Activated CD4-positive, alpha-beta T cell treated with anti-CD3 and anti-CD28 coated beads, Interleukin-2, amount 10 ng/mL, durations not matched to agents 7 days and 5 days (primary cell): ENCODE measurements around the gene VEGFB. TPM values are rescaled to one million over a fixed set of nuclear protein-coding genes. Genes with fewer than 3 reads are reported as not detected.

Experiments
- CTCF ChIA-PET: fragments of 350-600 bp; sonication (Branson Sonifier 250); formaldehyde crosslinking; loops from one replicate; lab custom pipeline; 2021; ENCODE audit warnings: antibody characterized with exemption; lab: Charles Lee
- POLR2A ChIA-PET: fragments of 350-600 bp; sonication (Branson Sonifier 250); formaldehyde crosslinking; loops from one replicate; lab custom pipeline; 2021; ENCODE audit warnings: antibody characterized with exemption; lab: Charles Lee
- DNase-seq: peaks from one replicate; pipeline ENCODE4 v3.0.0-alpha.2; 2020
- H3K27ac Mint-ChIP-seq: one replicate; pipeline ENCODE4 v1.8.0; 2021; ENCODE audit warnings: mild to moderate bottlenecking, moderate library complexity, mixed read lengths
- H3K27me3 Mint-ChIP-seq: one replicate; pipeline ENCODE4 v1.8.0; 2021; ENCODE audit warnings: mixed read lengths
- H3K36me3 Mint-ChIP-seq: one replicate; pipeline ENCODE4 v1.8.0; 2021; ENCODE audit warnings: low read depth, mixed read lengths
- H3K4me1 Mint-ChIP-seq: one replicate; pipeline ENCODE4 v1.8.0; 2021; ENCODE audit warnings: mixed read lengths
- H3K4me3 Mint-ChIP-seq: one replicate; pipeline ENCODE4 v1.8.0; 2021; ENCODE audit warnings: mild to moderate bottlenecking, moderate library complexity, mixed read lengths
- H3K9me3 Mint-ChIP-seq: one replicate; pipeline ENCODE4 v1.8.0; 2021; ENCODE audit warnings: mixed read lengths
- total RNA-seq, 2 experiments: library from RNA; stranded (reverse); gene quantifications; one replicate each; pipeline ENCODE4 v1.2.3, GENCODE V29; 2021

VEGFB gene
- total RNA-seq, 2 experiments from 2014 or later = 51.1 to 60.3 TPM

DNA sequence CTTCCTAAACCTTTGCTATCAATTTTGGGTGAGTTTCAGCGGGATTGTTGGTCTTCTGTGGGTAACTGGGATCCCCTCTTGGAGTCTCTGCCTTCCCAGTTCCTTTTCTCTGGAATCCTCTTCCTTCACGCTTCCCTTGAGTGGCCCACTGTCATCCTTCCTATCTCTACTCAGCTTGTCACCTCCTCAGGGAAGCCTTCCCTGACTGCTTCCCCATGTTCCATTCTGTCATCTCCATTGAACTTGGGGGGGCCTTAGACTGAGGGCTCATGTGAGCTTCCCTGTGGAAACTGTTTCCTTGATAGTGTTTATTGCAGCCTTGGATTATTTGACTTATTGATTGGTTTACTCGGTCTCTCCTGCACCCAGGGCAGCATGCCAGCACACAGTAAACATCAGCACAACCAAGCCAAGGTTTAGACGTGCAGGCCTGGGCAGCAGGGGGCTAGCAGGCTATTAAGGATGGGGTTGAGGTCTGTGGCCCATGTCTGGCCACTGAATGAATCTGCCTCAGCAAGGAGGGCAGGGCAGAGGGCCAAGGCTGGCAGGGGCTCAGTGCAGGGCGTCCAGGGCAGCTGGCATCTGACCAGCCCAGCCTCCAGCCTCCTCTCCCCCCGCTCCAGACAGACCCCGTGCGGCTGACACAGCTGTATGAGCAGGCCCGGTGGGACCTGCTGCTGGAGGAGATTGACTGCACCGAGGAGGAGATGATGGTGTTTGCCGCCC lies 15.6 kb upstream of the VEGFB start:
- DNase-seq = no peak
- no peaks in the 10 kb centered on the region for H3K9me3 Mint-ChIP-seq
- H3K27me3 Mint-ChIP-seq = no peaks in the 10 kb centered on the region
- H3K4me1 Mint-ChIP-seq = peaks cover 9% of the 10 kb centered on the region
- H3K36me3 Mint-ChIP-seq = peaks cover 26% of the 10 kb centered on the region
- ChIA-PET POLR2A (no interaction called here), CTCF (interaction anchor here (0.9 to 2.8 kb wide), 9 partner anchors 8 to 86 kb away, joined by 3 to 10 read pairs (median 3); partner anchors contain the start of genes DNAJC4 and ESRRA)
- H3K27ac Mint-ChIP-seq = peak overlapping the region; percentile 64
- no peak overlapping the region for H3K4me3 Mint-ChIP-seq

DNA sequence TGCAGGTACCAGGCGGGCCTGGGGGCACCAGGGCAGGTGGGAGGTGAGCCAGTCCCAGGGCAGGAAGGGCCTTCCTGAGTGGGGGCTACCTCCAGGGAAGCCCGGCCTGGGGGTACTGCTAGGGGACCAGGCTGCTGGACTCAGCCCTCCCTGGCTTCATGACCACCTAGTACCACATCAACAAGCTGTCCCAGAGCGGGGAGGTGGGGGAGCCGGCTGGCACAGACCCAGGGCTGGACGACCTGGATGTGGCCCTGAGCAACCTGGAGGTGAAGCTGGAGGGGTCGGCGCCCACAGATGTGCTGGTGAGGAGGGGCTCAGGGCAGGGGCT lies 15.1 kb upstream of the VEGFB start:
- Mint-ChIP-seq H3K27ac (peak overlapping the region; percentile 64), H3K9me3 (no peaks in the 10 kb centered on the region), H3K36me3 (peaks cover 25% of the 10 kb centered on the region), H3K4me3 (no peak overlapping the region), H3K4me1 (peaks cover 10% of the 10 kb centered on the region), H3K27me3 (no peaks in the 10 kb centered on the region)
- ChIA-PET CTCF (interaction anchor here (0.9 to 2.8 kb wide), 7 partner anchors 9 to 41 kb away, joined by 3 to 10 read pairs (median 3); partner anchors contain the start of gene DNAJC4), POLR2A (no interaction called here)
- no peak for DNase-seq

DNA sequence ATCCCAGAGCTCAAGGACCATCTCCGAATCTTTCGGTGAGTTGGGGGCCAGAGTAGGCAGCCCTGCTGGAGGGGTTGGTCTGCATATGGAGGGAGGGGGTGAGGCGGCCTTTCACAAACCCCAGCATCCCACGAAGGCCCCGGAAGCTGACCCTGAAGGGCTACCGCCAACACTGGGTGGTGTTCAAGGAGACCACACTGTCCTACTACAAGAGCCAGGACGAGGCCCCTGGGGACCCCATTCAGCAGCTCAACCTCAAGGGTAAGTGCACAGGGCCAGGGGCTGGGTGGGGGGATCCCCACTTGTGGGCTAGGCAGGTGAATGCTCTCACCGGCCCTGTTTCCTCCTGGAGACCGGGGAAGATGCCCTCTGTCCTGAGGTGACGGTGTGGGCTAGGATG lies 14.6 kb upstream of the VEGFB start:
- H3K36me3 Mint-ChIP-seq = peaks cover 21% of the 10 kb centered on the region
- CTCF ChIA-PET = interaction anchor here (0.9 to 1.6 kb wide), 6 partner anchors 9 to 85 kb away, joined by 3 to 5 read pairs (median 3); partner anchors contain the start of gene DNAJC4
- POLR2A ChIA-PET = no interaction called here

DNA sequence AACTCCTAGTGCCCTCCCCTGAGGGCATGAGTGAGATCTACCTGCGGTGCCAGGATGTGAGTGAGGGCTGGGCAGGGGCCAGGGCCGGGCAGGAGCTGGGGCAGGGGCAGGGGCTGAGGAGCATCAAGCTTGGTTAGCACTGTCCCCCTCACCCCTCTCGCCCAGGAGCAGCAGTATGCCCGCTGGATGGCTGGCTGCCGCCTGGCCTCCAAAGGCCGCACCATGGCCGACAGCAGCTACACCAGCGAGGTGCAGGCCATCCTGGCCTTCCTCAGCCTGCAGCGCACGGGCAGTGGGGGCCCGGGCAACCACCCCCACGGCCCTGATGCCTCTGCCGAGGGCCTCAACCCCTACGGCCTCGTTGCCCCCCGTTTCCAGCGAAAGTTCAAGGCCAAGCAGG lies 14.1 kb upstream of the VEGFB start:
- H3K36me3 Mint-ChIP-seq = peaks cover 16% of the 10 kb centered on the region
- no peaks in the 10 kb centered on the region for H3K9me3 Mint-ChIP-seq
- H3K27me3 Mint-ChIP-seq = no peaks in the 10 kb centered on the region
- POLR2A ChIA-PET = no interaction called here
- H3K4me3 Mint-ChIP-seq = no peak overlapping the region
- no peak for DNase-seq
- H3K4me1 Mint-ChIP-seq = peaks cover 12% of the 10 kb centered on the region
- CTCF ChIA-PET = interaction anchor here (1.1 to 1.4 kb wide), 2 partner anchors 13 to 84 kb away, joined by 3 to 5 read pairs; no protein-coding TSS in a partner anchor
- H3K27ac Mint-ChIP-seq = no peak overlapping the region

More for the DNA sequence above, 14.6 kb upstream of the VEGFB start:
- no peak overlapping the region for H3K4me3 Mint-ChIP-seq
- no peak overlapping the region for H3K27ac Mint-ChIP-seq
- no peaks in the 10 kb centered on the region for H3K27me3 Mint-ChIP-seq
- H3K4me1 Mint-ChIP-seq = peaks cover 11% of the 10 kb centered on the region
- no peak for DNase-seq
- no peaks in the 10 kb centered on the region for H3K9me3 Mint-ChIP-seq

DNA sequence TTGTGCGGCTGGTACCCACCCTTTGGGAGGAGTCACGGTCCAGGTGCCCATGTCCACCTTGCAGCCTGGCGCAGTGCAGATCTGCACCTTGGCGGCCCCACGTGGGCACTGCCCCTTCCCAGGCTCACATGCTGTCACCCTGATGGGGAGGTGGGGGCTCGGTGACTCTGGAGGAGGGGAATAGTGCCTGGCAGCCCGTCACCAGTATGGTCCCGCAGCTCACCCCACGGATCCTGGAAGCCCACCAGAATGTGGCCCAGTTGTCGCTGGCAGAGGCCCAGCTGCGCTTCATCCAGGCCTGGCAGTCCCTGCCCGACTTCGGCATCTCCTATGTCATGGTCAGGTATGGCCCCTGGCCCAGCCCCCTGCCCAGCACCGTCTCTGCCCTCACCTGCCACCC lies 13.6 kb upstream of the VEGFB start:
- H3K36me3 Mint-ChIP-seq = peaks cover 15% of the 10 kb centered on the region
- H3K4me1 Mint-ChIP-seq = peaks cover 14% of the 10 kb centered on the region
- no peak overlapping the region for H3K4me3 Mint-ChIP-seq
- ChIA-PET CTCF (interaction anchor here (0.6 to 1.1 kb wide), 2 partner anchors 12 to 84 kb away, joined by 3 read pairs; no protein-coding TSS in a partner anchor), POLR2A (no interaction called here)
- no peak for DNase-seq
- no peaks in the 10 kb centered on the region for H3K9me3 Mint-ChIP-seq
- H3K27ac Mint-ChIP-seq = no peak overlapping the region
- H3K27me3 Mint-ChIP-seq = no peaks in the 10 kb centered on the region

DNA sequence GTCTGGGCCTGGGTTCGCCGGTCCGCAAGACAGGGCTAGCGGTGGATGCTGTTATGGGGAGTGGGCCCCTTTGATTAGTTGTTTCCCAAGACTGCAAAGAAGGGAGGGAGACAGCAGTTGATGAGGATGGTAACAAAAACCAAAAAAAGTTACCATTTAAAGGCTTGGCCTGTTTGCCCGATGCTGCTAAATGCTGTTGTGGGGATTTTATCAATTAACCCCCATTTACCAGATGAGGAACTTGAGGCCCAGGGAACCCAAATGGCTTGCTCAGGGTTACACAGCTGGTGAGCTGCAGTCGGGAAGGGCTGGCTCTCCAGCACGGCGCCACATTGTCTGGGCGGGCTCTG lies 11.8 kb upstream of the VEGFB start:
- Mint-ChIP-seq H3K36me3 (peaks cover 11% of the 10 kb centered on the region), H3K27me3 (no peaks in the 10 kb centered on the region), H3K27ac (no peak overlapping the region), H3K4me1 (peaks cover 20% of the 10 kb centered on the region), H3K9me3 (no peaks in the 10 kb centered on the region), H3K4me3 (no peak overlapping the region)
- CTCF ChIA-PET = interaction anchor here (1.1 to 9.2 kb wide), 3 partner anchors 10 to 108 kb away, joined by 5 to 94 read pairs (median 7); partner anchors contain the start of gene FERMT3
- no peak for DNase-seq
- POLR2A ChIA-PET = interaction anchor here (0.6 kb wide), 1 partner anchor 31 kb away, joined by 3 read pairs; no protein-coding TSS in a partner anchor

DNA sequence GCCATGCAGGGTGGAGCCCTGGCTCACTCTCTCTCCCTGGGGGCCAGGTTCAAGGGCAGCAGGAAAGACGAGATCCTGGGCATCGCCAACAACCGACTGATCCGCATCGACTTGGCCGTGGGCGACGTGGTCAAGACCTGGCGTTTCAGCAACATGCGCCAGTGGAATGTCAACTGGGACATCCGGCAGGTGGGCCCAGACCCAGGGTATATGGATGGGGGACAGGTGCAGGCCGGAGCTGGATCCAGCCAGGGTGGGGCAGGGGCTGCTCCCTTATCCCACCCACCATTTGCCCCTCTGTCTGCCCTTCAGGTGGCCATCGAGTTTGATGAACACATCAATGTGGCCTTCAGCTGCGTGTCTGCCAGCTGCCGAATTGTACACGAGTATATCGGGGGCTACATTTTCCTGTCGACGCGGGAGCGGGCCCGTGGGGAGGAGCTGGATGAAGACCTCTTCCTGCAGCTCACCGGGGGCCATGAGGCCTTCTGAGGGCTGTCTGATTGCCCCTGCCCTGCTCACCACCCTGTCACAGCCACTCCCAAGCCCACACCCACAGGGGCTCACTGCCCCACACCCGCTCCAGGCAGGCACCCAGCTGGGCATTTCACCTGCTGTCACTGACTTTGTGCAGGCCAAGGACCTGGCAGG lies 11.3 kb upstream of the VEGFB start:
- ChIA-PET CTCF (interaction anchor here (0.7 to 9.2 kb wide), 6 partner anchors 9 to 108 kb away, joined by 3 to 94 read pairs (median 5); partner anchors contain the start of genes FERMT3 and FKBP2), POLR2A (interaction anchor here (0.6 kb wide), 1 partner anchor 31 kb away, joined by 3 read pairs; no protein-coding TSS in a partner anchor)
- no peak for DNase-seq
- Mint-ChIP-seq H3K27me3 (no peaks in the 10 kb centered on the region), H3K4me1 (peaks cover 23% of the 10 kb centered on the region), H3K9me3 (no peaks in the 10 kb centered on the region), H3K36me3 (peaks cover 11% of the 10 kb centered on the region), H3K27ac (no peak overlapping the region), H3K4me3 (no peak overlapping the region)

DNA sequence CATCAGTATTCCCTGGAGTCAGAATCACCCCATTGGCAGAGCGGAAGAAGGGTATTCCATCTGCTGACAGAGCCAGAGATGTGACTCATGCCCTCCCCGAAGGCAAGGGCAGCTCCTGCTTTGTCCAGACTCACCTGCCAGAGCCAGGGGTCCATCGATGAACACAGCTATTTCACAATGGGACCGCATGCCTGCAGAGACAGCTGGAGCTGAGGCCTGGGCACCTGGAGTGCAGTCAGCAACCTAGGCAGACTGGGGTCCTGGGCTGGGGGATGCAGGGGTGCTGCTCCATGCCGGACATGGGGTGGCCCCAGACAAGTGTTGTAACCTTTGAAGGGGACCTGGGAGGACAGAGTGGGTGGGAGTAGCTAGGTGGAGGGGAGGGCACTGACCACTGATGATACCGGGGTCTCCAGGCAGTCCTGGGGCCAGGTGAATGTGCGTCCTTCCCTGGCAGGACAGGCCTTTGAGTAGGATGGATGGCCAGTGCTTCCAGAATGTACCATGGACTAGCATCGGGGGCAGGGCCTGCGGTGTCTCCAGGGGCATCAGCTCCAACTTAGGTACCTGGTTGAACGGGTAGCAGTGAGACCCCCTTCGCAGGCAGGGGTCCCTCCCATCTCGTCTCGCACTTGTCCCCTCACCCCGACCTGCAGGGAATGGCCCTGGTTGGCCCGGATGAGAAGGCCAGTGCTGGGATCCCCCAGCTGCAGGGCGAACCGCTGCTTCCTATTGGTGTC lies 10.1 kb upstream of the VEGFB start:
- H3K27ac Mint-ChIP-seq = peak overlapping the region; percentile 90
- H3K36me3 Mint-ChIP-seq = peaks cover 7% of the 10 kb centered on the region
- ChIA-PET POLR2A (interaction anchor here (0.8 to 1.0 kb wide), 2 partner anchors 11 to 18 kb away, joined by 3 to 4 read pairs; partner anchors contain the start of gene FERMT3), CTCF (interaction anchor here (0.6 to 9.2 kb wide), 7 partner anchors 9 to 760 kb away, joined by 3 to 94 read pairs (median 5); partner anchors contain the start of genes FERMT3 and FKBP2)
- no peak for DNase-seq
- no peaks in the 10 kb centered on the region for H3K27me3 Mint-ChIP-seq
- H3K4me3 Mint-ChIP-seq = peak overlapping the region; percentile 86
- H3K4me1 Mint-ChIP-seq = peaks cover 27% of the 10 kb centered on the region
- H3K9me3 Mint-ChIP-seq = no peaks in the 10 kb centered on the region

DNA sequence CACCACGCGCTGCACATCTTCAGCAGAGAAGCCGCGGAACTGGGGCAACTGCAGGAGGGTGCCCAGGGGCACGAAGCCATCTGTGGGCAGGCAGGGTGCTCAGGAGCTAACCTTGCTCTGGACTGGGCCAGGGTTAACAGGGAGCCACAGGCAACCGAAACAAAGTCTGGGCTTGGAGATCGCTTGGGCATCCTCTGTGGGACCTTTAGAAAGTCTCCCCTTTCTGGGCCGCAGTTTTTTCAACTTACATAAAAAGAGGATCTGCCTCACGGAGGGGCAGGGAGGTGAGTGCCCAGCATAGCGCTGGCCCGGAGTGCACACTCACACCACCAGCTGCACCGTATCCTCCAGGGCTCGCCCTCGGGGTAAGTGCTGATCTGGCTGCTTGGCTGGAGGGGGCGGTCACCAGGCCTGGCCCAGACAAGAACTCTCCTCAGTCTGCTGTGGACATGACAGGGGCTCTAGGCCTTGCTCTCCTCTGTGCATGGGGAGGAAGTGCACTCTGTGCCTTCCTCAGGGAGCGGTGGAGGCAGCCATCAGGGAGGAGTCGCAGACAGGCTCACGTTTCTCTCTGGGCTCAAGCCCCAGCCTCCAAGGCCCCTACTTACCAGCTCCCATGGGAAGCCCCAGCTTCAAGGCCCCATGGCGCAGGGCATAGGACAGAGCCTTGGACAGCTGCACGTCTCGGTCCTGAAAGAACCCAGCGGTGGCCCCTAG lies 9.3 kb upstream of the VEGFB start:
- peak overlapping the region; percentile 90 for H3K27ac Mint-ChIP-seq
- no peaks in the 10 kb centered on the region for H3K27me3 Mint-ChIP-seq
- no peak for DNase-seq
- H3K4me3 Mint-ChIP-seq = peak overlapping the region; percentile 86
- POLR2A ChIA-PET = interaction anchor here (0.7 to 0.8 kb wide), 2 partner anchors 12 to 115 kb away, joined by 4 read pairs; no protein-coding TSS in a partner anchor
- no peaks in the 10 kb centered on the region for H3K9me3 Mint-ChIP-seq
- H3K36me3 Mint-ChIP-seq = peaks cover 7% of the 10 kb centered on the region
- CTCF ChIA-PET = interaction anchor here (2.5 to 9.2 kb wide), 3 partner anchors 9 to 79 kb away, joined by 8 to 94 read pairs (median 9); partner anchors contain the start of gene FERMT3
- peaks cover 34% of the 10 kb centered on the region for H3K4me1 Mint-ChIP-seq

DNA sequence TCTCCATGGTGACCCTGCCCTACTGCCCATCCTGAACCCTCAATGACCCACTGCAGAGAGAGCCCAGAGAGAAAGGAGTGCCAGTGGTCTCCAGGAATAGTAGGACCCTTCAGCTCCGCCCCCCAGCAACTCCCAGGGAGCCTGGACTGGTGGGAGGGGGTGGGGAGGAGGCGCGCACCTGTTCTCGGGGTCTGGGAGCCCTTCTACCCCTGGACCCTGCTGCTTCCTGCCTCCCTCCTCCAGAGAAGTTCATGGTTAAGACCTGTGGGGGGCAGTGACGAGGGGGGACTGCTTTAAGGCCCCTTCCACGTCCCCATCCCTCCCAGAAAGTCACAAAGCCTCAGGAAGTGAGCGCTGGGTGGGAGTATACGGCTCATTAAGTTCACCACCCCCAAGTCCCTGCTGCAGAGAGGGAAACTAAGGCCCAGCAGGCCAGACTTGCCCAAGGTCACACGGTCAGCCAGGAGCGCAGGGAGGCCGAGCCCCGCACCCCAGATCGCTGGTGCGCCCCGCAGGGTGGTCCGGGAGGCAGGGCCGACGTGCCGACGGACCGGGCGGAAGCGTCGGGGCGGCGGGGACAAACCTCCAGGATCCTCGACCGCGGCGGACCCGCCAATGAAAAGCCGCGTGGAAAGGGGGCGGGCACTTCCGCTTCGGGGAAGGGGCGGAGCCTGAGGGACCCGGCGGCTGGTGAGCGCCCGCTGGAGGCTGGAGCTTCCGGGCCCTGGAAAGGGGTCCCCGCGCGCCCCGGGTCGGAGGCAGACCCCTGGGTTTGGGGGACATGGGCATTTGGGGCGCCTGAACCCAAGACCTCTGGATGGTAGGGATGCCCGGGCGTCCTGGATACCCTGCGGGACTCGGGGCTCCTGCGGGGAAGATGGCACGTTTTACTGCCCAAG lies 8.5 kb upstream of the VEGFB start, which contains the start of the genes NUDT22 and TRPT1:
Gene NUDT22, plus strand, starts transcription at position 667 of the 899 bp plus-strand sequence. CDS start 379 bp downstream, outside the sequence.
Gene TRPT1, minus strand, starts transcription at position 579 of the 899 bp plus-strand sequence. Its CDS starts 326 bp downstream, at position 253.
- H3K27ac Mint-ChIP-seq = peak within 1 kb of the TSS; percentile 90
- ChIA-PET POLR2A (interaction anchor here (0.6 to 1.0 kb wide), 3 partner anchors 15 to 116 kb away, joined by 3 to 4 read pairs (median 3); no protein-coding TSS in a partner anchor), CTCF (interaction anchor here (0.7 to 9.2 kb wide), 7 partner anchors 10 to 78 kb away, joined by 3 to 94 read pairs (median 8); partner anchors contain the start of gene FERMT3)
- peaks cover 5% of the 10 kb centered on the region for H3K36me3 Mint-ChIP-seq
- H3K27me3 Mint-ChIP-seq = no peaks in the 10 kb centered on the region
- peaks cover 38% of the 10 kb centered on the region for H3K4me1 Mint-ChIP-seq
- H3K9me3 Mint-ChIP-seq = no peaks in the 10 kb centered on the region
- peak; percentile 94 for DNase-seq
- H3K4me3 Mint-ChIP-seq = peak within 1 kb of the TSS; percentile 86
